Effector memory CD8-positive, alpha-beta T cell (primary cell): ENCODE results near the gene SPRYD3.
A peak's percentile ranks its signal among the peaks of the same experiment; 100 is the strongest.
"Not testable (repeated sequence)": the region's sequence is repeated elsewhere in the genome, so short reads cannot be mapped to it uniquely, and the experiment has no call there.

ENCODE experiments used
- ATAC-seq: fragments of 150-1000 bp; cut with Tn5 transposase; replicated peaks from 2 replicates; pipeline ENCODE4 v1.10.0; 2021; ENCODE audit warnings: mild to moderate bottlenecking, moderate library complexity
- DNase-seq, 3 experiments: peaks; one replicate each; pipeline ENCODE4 v3.0.0; 2021
- H3K27ac Mint-ChIP-seq, 2 donors: one replicate each; pipeline ENCODE4 v1.8.0; 2022; ENCODE audit warnings: mild to moderate bottlenecking in 2 of 2, mixed read lengths in 2 of 2, moderate library complexity in 2 of 2
- H3K27me3 Mint-ChIP-seq, 2 donors: one replicate each; pipeline ENCODE4 v1.8.0; 2022; ENCODE audit warnings: mixed read lengths in 2 of 2
- H3K36me3 Mint-ChIP-seq: one replicate; pipeline ENCODE4 v1.8.0; 2022; ENCODE audit warnings: mild to moderate bottlenecking, moderate library complexity, mixed read lengths; ENCODE audit not compliant: insufficient read depth
- H3K4me1 Mint-ChIP-seq, 2 donors: one replicate each; pipeline ENCODE4 v1.8.0; 2022; ENCODE audit warnings: low read depth in 2 of 2, mixed read lengths in 2 of 2
- H3K4me3 Mint-ChIP-seq, 2 donors: one replicate each; pipeline ENCODE4 v1.8.0; 2022; ENCODE audit warnings: mild to moderate bottlenecking in 2 of 2, mixed read lengths in 2 of 2, moderate library complexity in 2 of 2
- H3K9me3 Mint-ChIP-seq, 2 donors: one replicate each; pipeline ENCODE4 v1.8.0; 2022; ENCODE audit warnings: mixed read lengths in 2 of 2

SPRYD3 gene

DNA sequence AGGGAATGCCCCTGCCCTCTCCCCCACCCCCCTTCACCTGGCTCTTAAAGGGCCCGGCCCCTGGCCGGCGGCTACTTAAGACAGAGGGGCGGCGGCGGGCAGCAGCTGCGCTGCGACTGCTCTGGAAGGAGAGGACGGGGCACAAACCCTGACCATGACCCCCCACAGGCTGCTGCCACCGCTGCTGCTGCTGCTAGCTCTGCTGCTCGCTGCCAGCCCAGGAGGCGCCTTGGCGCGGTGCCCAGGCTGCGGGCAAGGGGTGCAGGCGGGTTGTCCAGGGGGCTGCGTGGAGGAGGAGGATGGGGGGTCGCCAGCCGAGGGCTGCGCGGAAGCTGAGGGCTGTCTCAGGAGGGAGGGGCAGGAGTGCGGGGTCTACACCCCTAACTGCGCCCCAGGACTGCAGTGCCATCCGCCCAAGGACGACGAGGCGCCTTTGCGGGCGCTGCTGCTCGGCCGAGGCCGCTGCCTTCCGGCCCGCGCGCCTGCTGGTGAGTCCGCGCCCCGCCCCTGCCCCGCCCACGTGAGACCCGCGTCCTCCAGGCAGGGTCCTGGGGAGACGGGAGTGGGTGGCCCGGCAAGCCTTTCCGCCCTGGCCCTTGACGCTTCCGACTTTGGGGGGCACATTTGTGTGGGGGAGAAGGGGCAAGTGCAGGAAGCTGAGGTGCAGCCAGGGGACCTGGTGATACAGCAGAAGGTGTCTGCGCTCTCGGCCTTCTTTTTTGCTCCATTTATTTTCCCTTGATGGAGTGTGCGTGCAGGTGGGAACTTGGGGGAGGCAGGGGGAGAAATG lies 18.6 kb upstream of the SPRYD3 start, which contains the start of gene IGFBP6:
Gene IGFBP6 (plus strand): TSS at position 104 of the 790 bp plus-strand sequence. CDS start 51 bp downstream, at position 155.
- DNase-seq (peak; percentile 40 to 46 (median 45)), ATAC-seq (peak; percentile 68)
- Mint-ChIP-seq H3K27me3 (peaks cover 0 to 5% of the 10 kb centered on the region in 2 donors), H3K36me3 (no peaks in the 10 kb centered on the region), H3K9me3 (no peaks in the 10 kb centered on the region), H3K4me1 (peaks cover 32% of the 10 kb centered on the region in 2 donors), H3K4me3 (peak within 1 kb of the TSS; percentile 76 to 82), H3K27ac (peak within 1 kb of the TSS; percentile 76 to 88)

DNA sequence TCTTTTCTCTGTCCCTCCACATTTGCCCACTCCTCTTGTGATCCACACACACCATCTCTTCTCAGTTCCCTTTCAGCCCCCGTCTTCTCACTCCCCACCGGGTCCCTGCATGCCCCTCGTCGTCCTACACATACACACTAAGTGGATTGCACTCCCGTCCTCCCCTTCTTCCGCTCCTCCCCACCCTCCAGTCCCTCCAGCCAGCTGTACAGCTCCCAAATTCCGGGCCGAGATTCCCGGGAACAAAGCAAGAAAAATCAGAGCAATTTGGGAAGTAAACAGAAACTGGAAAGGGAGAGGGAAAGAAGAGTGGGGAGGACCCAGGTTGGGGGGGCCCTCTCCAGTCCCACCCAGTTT lies 18.0 kb upstream of the SPRYD3 start:
- Mint-ChIP-seq H3K27me3 (peaks cover 0 to 7% of the 10 kb centered on the region in 2 donors), H3K4me3 (peak overlapping the region; percentile 76 to 82), H3K36me3 (no peaks in the 10 kb centered on the region), H3K27ac (peak overlapping the region; percentile 56 to 76), H3K9me3 (no peaks in the 10 kb centered on the region), H3K4me1 (peaks cover 27 to 28% of the 10 kb centered on the region in 2 donors)
- DNase-seq (no peak), ATAC-seq (no peak)

DNA sequence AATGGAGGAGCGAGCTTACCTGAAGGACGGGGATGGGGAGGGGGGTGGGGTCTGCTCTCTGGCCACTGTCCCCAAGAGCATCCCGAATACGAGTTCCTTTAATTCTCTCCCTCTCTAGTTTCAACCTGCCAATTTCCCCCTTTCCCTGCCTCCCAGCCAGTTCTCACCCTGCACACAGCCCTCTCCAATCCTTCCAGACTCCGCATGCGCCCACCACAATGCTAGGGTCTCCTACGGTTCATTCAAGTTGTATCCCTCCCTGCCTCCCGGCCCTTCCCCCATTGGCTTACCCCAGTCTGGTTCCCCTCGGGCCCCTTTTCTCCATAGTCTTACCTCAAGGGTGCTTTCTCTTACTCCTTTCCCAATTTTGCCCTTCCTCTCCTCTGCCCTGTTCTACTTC lies 17.6 kb upstream of the SPRYD3 start:
- Mint-ChIP-seq H3K4me3 (peak overlapping the region; percentile 76 to 82), H3K27ac (peak overlapping the region; percentile 56 to 76), H3K36me3 (no peaks in the 10 kb centered on the region), H3K9me3 (no peaks in the 10 kb centered on the region), H3K27me3 (peaks cover 0 to 7% of the 10 kb centered on the region in 2 donors), H3K4me1 (peaks cover 25% of the 10 kb centered on the region in 2 donors)
- DNase-seq (no peak), ATAC-seq (no peak)

DNA sequence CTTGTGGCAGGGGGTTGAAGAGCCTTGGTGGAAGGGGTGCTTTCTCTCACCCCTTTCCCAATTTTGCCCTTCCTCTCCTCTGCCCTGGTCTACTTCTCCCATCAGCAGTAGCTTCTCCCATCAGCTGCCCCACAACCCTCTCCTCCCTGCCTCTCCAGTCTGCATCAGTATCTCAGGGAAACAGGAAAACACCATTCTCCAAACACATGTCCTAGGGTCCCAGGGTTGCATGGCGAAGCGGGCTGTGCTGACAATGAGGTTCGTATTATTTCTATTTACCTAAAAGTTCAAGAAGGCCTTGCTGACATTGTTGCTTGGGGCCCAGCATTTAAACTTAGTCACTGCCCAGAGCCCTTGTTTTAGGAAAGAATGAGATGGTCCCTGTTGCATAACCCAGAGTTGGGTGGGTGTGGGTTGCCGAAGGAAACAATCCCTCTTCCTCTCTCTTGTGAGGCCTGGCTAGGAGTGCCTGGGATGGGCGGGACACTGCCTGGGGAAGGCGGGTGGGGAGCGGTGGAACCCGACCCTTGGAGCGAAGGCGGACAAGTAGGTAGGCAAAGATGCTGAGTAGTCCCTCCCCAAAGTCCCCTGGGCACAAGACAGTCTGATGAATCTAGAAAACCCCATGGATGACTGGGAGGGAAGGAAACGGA lies 17.0 kb upstream of the SPRYD3 start:
- DNase-seq (no peak), ATAC-seq (no peak)
- Mint-ChIP-seq H3K4me1 (peaks cover 23 to 25% of the 10 kb centered on the region in 2 donors), H3K36me3 (no peaks in the 10 kb centered on the region), H3K9me3 (no peaks in the 10 kb centered on the region), H3K4me3 (peak overlapping the region; percentile 76 to 82), H3K27ac (no peak overlapping the region), H3K27me3 (peaks cover 0 to 7% of the 10 kb centered on the region in 2 donors)

DNA sequence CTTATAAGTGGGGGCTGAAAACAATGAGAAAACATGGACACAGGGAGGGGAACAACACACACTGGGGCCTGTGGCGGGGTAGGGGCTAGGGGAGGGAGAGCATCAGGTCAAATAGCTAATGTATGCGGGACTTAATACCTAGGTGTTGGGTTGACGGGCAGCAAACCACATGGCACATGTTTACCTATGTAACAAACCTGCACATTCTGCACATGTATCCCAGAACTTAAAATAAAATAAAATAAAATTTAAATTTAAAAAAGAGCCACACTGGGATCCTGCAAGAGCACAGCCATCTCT lies 16.4 kb upstream of the SPRYD3 start:
- DNase-seq, H3K27me3 Mint-ChIP-seq, H3K27ac Mint-ChIP-seq: not testable (repeated sequence)

DNA sequence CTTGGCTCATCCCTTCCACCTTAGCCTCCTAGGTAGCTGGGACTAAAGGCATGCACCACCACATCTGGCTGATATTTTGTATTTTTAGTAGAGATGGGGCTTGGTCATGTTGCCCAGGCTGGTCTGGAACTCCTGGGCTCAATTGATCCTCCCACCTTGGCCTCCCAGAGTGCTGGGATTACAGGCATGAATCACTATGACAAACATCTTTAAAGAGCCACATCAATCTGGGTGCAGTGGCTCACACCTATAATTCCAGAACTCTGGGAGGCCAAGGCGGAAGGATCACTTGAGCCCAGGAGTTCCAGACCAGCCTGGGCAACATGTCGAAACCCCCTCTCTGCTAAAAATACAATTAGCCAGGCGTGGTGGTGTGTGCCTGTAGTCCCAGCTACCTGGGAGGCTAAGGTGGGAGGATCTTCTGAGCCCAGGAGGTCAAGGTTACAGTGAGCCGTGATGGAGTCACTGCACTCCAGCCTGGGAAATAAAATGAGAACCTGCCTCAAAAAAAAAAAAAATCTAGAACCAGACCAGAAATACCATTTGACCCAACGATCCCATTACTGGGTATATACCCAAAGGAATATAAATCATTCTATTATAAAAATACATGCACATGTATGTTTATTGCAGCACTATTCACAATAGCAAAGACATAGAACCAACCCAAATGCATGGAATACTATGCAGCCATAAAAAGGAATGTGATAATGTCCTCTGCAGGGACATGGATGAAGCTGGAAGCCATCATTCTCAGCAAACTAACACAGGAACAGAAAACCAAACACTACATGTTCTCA lies 15.8 kb upstream of the SPRYD3 start:
- H3K27me3 Mint-ChIP-seq, H3K27ac Mint-ChIP-seq, ATAC-seq, H3K9me3 Mint-ChIP-seq, H3K4me3 Mint-ChIP-seq, H3K36me3 Mint-ChIP-seq, DNase-seq: not testable (repeated sequence)
- peaks cover 22% of the 10 kb centered on the region in 2 donors for H3K4me1 Mint-ChIP-seq

More for the DNA sequence above, 16.4 kb upstream of the SPRYD3 start:
- H3K4me1 Mint-ChIP-seq, result peaks cover 22 to 25% of the 10 kb centered on the region in 2 donors
- ATAC-seq, H3K9me3 Mint-ChIP-seq, H3K4me3 Mint-ChIP-seq, H3K36me3 Mint-ChIP-seq: not testable (repeated sequence)

DNA sequence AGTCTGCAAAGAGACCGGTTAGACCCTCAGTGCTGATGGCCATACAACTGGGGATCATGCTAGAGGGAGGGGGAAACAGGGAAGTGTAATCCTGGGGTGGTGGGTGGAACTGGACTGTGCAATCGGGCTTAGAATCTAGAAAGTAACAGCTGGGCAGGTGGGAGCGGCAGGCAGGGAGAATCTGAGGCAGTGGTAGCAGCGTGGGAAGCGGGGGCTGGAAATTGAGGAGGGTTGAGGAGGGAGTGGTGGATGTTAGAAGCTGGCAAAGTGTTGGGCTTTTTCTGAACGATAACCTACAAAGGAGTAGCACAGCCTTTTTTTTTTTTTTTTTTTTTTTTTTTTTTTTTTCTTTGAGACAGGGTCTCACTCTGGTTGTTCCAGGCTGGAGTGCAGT lies 15.2 kb upstream of the SPRYD3 start:
- no peak overlapping the region for H3K4me3 Mint-ChIP-seq
- DNase-seq (no peak), ATAC-seq (no peak)
- H3K36me3 Mint-ChIP-seq, result no peaks in the 10 kb centered on the region
- peaks cover 0 to 7% of the 10 kb centered on the region in 2 donors for H3K27me3 Mint-ChIP-seq
- H3K4me1 Mint-ChIP-seq, result peaks cover 21% of the 10 kb centered on the region in 2 donors
- no peaks in the 10 kb centered on the region for H3K9me3 Mint-ChIP-seq
- peak overlapping the region in 1 of 2 donors; percentile 67 for H3K27ac Mint-ChIP-seq

DNA sequence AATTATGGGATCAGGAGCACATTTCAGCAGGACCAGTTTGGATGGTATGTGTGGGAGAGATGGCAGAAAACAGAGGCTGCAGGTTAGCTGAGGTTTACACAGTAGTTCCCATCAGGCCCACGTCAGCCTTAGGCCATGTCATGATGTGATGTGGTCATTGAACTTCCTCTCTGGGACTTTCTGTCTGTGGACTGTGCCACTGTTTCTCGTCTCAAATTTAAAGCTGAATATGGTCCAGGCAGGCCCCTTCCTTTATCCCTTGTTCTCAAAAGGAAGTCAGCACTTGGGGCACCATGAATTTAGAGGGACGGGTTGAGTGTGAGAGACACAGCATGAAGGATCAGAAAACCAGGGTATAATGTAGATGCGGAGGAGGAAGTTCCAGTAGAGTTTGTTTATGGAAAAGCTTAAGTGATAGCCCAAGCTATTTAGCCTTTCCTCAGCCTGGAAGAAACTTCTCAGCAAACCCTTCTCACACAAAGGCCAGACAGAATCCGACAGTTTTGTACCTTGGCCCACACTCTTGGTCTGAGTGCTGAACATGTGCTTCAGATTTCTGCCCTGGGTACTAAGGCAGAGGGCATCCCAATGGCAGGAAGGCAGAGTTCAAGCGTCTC lies 14.7 kb upstream of the SPRYD3 start:
- H3K4me3 Mint-ChIP-seq, result no peak overlapping the region
- no peak for DNase-seq
- peaks cover 0 to 7% of the 10 kb centered on the region in 2 donors for H3K27me3 Mint-ChIP-seq

DNA sequence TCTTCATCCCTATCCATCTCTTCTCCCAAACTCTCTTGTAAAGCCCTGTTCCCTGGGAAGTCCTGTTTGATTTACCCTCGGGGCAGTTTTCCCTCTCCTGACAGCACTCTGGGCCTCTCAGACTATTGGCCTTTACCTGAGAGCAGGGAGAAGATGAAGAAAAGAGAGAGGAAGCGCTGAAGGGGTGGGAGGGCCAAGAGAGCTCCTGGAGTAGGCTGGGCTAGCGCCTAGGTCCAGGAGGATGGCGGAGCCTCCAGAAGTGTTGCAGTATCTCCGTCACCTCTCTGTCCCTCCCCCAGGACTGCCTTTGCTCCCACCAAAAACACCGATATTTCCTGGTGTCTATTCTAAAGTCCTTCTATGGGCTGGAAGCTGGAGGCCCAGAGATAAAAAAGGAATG lies 12.6 kb upstream of the SPRYD3 start:
- peaks cover 5 to 20% of the 10 kb centered on the region in 2 donors for H3K27me3 Mint-ChIP-seq
- no peaks in the 10 kb centered on the region for H3K36me3 Mint-ChIP-seq
- no peaks in the 10 kb centered on the region for H3K9me3 Mint-ChIP-seq
- peaks cover 0 to 3% of the 10 kb centered on the region in 2 donors for H3K4me1 Mint-ChIP-seq
- DNase-seq (no peak), ATAC-seq (no peak)
- H3K4me3 Mint-ChIP-seq, result no peak overlapping the region
- H3K27ac Mint-ChIP-seq, result no peak overlapping the region

More for the DNA sequence above, 14.7 kb upstream of the SPRYD3 start:
- peak overlapping the region in 1 of 2 donors; percentile 67 for H3K27ac Mint-ChIP-seq
- H3K4me1 Mint-ChIP-seq, result peaks cover 16% of the 10 kb centered on the region in 2 donors
- no peaks in the 10 kb centered on the region for H3K36me3 Mint-ChIP-seq
- H3K9me3 Mint-ChIP-seq, result no peaks in the 10 kb centered on the region
- no peak for ATAC-seq

DNA sequence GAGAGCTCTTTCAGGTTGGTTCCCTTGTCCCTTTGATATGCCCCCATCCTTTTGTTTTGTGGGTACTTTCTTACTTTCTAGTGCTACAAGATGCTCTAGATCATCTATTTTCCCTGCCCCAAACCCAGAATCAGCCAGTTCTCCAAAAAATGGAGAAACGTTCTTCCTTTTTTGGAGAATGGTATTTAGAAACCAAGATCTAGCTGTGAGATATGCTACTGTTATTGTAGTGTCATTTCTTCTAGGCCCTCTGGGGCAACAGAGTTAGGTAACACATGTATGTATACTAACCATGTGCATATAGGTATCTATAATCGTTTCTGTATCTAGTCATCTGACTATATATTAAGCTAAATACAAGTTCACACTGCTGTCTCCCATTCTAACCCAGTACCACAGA lies 11.4 kb upstream of the SPRYD3 start:
- Mint-ChIP-seq H3K27ac (no peak overlapping the region), H3K4me3 (no peak overlapping the region)

DNA sequence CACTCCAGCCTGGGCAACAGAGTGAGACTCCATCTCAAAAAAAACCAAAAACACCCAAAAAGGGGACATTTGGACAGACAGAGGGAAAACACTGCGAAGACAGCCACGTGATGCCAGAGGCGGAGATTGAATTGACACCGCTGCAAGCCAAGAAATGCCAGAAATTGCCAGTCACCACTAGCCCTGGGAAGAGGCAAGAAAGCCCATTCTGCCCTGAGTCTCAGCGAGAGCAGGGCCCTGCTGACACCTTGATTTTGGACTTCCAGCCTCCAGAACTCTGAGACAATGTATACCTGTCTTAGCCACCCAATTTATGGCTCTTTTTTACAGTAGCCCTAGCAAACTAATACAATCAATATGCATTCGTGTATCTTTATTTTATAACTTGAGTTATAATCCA lies 10.9 kb upstream of the SPRYD3 start:
- no peaks in the 10 kb centered on the region for H3K36me3 Mint-ChIP-seq
- DNase-seq, result no peak
- H3K27me3 Mint-ChIP-seq, result peaks cover 11 to 33% of the 10 kb centered on the region in 2 donors
- no peak overlapping the region for H3K27ac Mint-ChIP-seq
- H3K4me3 Mint-ChIP-seq, result no peak overlapping the region
- ATAC-seq, result no peak
- no peaks in the 10 kb centered on the region for H3K9me3 Mint-ChIP-seq
- peaks cover 0 to 3% of the 10 kb centered on the region in 2 donors for H3K4me1 Mint-ChIP-seq

More for the DNA sequence above, 11.4 kb upstream of the SPRYD3 start:
- peaks cover 10 to 29% of the 10 kb centered on the region in 2 donors for H3K27me3 Mint-ChIP-seq
- no peaks in the 10 kb centered on the region for H3K9me3 Mint-ChIP-seq
- peaks cover 0 to 3% of the 10 kb centered on the region in 2 donors for H3K4me1 Mint-ChIP-seq
- H3K36me3 Mint-ChIP-seq, result no peaks in the 10 kb centered on the region
- ATAC-seq (no peak), DNase-seq (no peak)

DNA sequence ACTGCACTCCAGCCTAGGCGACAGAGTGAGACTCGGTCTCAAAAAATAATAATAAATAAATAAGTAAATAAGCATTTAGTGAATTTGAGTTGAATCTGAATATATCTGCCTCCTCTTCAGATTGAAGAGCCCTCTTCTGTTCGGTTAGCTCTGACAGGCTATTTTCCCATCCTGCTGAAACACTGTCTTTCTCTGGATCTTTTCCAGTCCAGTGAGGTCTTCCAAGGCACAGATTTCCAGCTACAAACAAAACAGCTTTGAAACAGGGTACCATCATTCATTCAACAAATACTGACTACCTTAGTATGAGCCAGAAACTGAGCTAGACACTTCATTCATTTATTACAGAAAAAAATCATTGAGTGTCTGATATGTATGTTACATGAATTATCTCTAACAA lies 7.2 kb upstream of the SPRYD3 start:
- Mint-ChIP-seq H3K27me3 (peaks cover 11 to 26% of the 10 kb centered on the region in 2 donors), H3K36me3 (no peaks in the 10 kb centered on the region), H3K4me1 (no peaks in the 10 kb centered on the region), H3K9me3 (no peaks in the 10 kb centered on the region), H3K27ac (no peak overlapping the region), H3K4me3 (no peak overlapping the region)
- ATAC-seq (no peak), DNase-seq (no peak)

DNA sequence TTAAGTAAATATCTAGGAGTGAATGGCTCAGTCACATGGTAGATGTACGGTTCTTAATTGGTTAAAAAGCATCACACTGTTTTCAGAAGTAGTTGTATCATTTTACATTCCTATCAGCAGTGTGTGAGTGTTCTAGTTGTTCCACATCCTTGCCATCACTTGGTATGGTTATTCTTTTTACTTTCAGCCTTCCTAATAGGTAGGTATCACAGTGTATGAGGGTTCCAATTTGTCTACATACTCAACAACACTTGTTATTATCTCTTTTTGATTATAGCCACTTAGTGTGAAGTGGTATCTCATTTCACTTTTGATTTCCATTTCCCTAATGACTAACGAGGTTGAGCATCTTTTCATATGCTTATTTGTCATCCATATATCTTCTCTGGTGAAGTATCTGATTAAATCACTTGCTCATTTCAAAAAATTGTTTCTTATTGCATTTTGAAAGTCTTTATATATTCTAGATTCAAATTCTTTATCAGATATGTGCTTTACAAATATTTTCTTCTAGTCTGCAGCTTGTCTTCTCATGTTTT lies 3.5 kb upstream of the SPRYD3 start:
- no peak for ATAC-seq
- peaks cover 13 to 23% of the 10 kb centered on the region in 2 donors for H3K4me1 Mint-ChIP-seq
- H3K4me3 Mint-ChIP-seq, result no peak overlapping the region
- H3K27ac Mint-ChIP-seq, result no peak overlapping the region
- peaks cover 11 to 20% of the 10 kb centered on the region in 2 donors for H3K27me3 Mint-ChIP-seq
- no peak for DNase-seq
- peaks cover 13% of the 10 kb centered on the region for H3K36me3 Mint-ChIP-seq
- no peaks in the 10 kb centered on the region for H3K9me3 Mint-ChIP-seq
